Naive thymus-derived CD4-positive, alpha-beta T cell (primary cell): ENCODE data around the gene CYP11A1. TPM values are rescaled to one million over a fixed set of nuclear protein-coding genes. Genes with fewer than 3 reads are reported as not detected.

Experiments used
- ATAC-seq: fragments of 150-1000 bp; cut with Tn5 transposase; 2 replicates; pipeline ENCODE4 v1.10.0; 2021; ENCODE audit warnings: mild to moderate bottlenecking, moderate library complexity
- CTCF ChIA-PET: fragments of 350-600 bp; sonication (Branson Sonifier 250); formaldehyde crosslinking; loops from one replicate; lab custom pipeline; 2021; ENCODE audit warnings: antibody characterized with exemption; lab: Charles Lee
- POLR2A ChIA-PET: fragments of 350-600 bp; sonication (Branson Sonifier 250); formaldehyde crosslinking; loops from one replicate; lab custom pipeline; 2021; ENCODE audit warnings: antibody characterized with exemption, inconsistent platforms; lab: Charles Lee
- DNase-seq, 9 donors: peaks; one replicate each; pipeline versions ENCODE4 v3.0.0 to v3.0.0-alpha.2; 2020 to 2022; ENCODE audit warnings: mixed read lengths in 1 of 9
- H3K27ac ChIP-seq: one replicate; pipeline ENCODE4 v1.7.0; 2013; ENCODE audit warnings: mild to moderate bottlenecking, low read depth, low read length, moderate library complexity
- H3K27me3 ChIP-seq, 2 donors: one replicate each; pipeline ENCODE4 v1.7.0; 2013; ENCODE audit warnings: low read length in 2 of 2, mild to moderate bottlenecking in 2 of 2, moderate library complexity in 2 of 2; ENCODE audit not compliant: control insufficient read depth in 2 of 2, insufficient read depth in 2 of 2
- H3K36me3 ChIP-seq, 3 experiments: 1 replicate in 2 of 3; 2 replicates in 1 of 3; pipeline ENCODE4 v1.7.0; 2013; ENCODE audit warnings: low read length in 3 of 3, mild to moderate bottlenecking in 3 of 3, moderate library complexity in 1 of 3; ENCODE audit not compliant: insufficient read depth in 3 of 3, control insufficient read depth in 2 of 3
- H3K4me1 ChIP-seq, 2 donors: one replicate each; pipeline ENCODE4 v1.7.0; 2013; ENCODE audit warnings: low read length in 2 of 2, mild to moderate bottlenecking in 2 of 2, moderate library complexity in 1 of 2; ENCODE audit not compliant: control insufficient read depth in 2 of 2, insufficient read depth in 2 of 2
- H3K4me3 ChIP-seq: 2 replicates; pipeline ENCODE4 v1.7.0; 2013; ENCODE audit warnings: mild to moderate bottlenecking, low read length
- H3K9me3 ChIP-seq, 3 experiments: 1 replicate in 2 of 3; 2 replicates in 1 of 3; pipeline ENCODE4 v1.7.0; 2013; ENCODE audit warnings: low read length in 3 of 3; ENCODE audit not compliant: control insufficient read depth in 2 of 3
- H3K27ac Mint-ChIP-seq, 9 donors: one replicate each; pipeline ENCODE4 v1.8.0; 2020 to 2022; ENCODE audit warnings: mixed read lengths in 9 of 9, mild to moderate bottlenecking in 8 of 9, moderate library complexity in 5 of 9, inconsistent platforms in 2 of 9
- H3K27me3 Mint-ChIP-seq, 5 donors: one replicate each; pipeline ENCODE4 v1.8.0; 2021 to 2022; ENCODE audit warnings: mixed read lengths in 5 of 5, mild to moderate bottlenecking in 1 of 5
- H3K36me3 Mint-ChIP-seq, 5 donors: one replicate each; pipeline ENCODE4 v1.8.0; 2020 to 2022; ENCODE audit warnings: mixed read lengths in 5 of 5, mild to moderate bottlenecking in 3 of 5, inconsistent platforms in 1 of 5
- H3K4me1 Mint-ChIP-seq, 7 donors: one replicate each; pipeline ENCODE4 v1.8.0; 2020 to 2022; ENCODE audit warnings: mixed read lengths in 7 of 7, mild to moderate bottlenecking in 3 of 7, inconsistent platforms in 1 of 7
- H3K4me3 Mint-ChIP-seq, 10 donors: one replicate each; pipeline ENCODE4 v1.8.0; 2020 to 2022; ENCODE audit warnings: mild to moderate bottlenecking in 10 of 10, mixed read lengths in 10 of 10, moderate library complexity in 6 of 10, inconsistent platforms in 2 of 10
- H3K9me3 Mint-ChIP-seq, 11 donors: one replicate each; pipeline ENCODE4 v1.8.0; 2020 to 2022; ENCODE audit warnings: mixed read lengths in 11 of 11, mild to moderate bottlenecking in 4 of 11, inconsistent platforms in 1 of 11, moderate library complexity in 1 of 11
- intact Hi-C, 2 donors: fragments of 100-400 bp; cut with micrococcal nuclease; formaldehyde crosslinking; loops; one replicate each; pipeline ENCODE4 v1.15.1; 2023
- polyA plus RNA-seq, 2 donors: library from polyadenylated mRNA; unstranded; fragments of 300-500 nt; fragmentation: Illumina TruSeq; gene quantifications; one replicate each; pipeline ENCODE4 v1.2.3, GENCODE V29; 2021
- total RNA-seq, 6 experiments: library from RNA in 5 of 6; stranded (reverse) in 5 of 6; gene quantifications; 1 replicate in 5 of 6; 2 replicates in 1 of 6; pipeline ENCODE4 v1.2.3 and lab custom pipeline; 2021 to 2026

Gene CYP11A1
- total and polyA plus RNA-seq, 7 experiments from 2014 or later = 0.58 to 1.0 TPM; not detected in 5

- no peak overlapping the region for H3K4me3 ChIP-seq
- ATAC-seq = no peak
- intact Hi-C loops = no loop called here
- Mint-ChIP-seq H3K4me1 (peaks cover 0 to 6% (median 0%) of the 10 kb centered on the region in 7 donors), H3K36me3 (peaks cover 0 to 5% (median 0%) of the 10 kb centered on the region in 5 donors), H3K27ac (no peak overlapping the region), H3K4me3 (no peak overlapping the region), H3K27me3 (peaks cover 6 to 22% (median 9%) of the 10 kb centered on the region in 5 donors), H3K9me3 (peaks cover 0 to 19% (median 2%) of the 10 kb centered on the region in 11 donors)
- no peaks in the 10 kb centered on the region for H3K4me1 ChIP-seq
- no peak overlapping the region for H3K27ac ChIP-seq
- no peak for DNase-seq
- H3K36me3 ChIP-seq = no peaks in the 10 kb centered on the region
- CTCF ChIA-PET = no interaction called here
- no peaks in the 10 kb centered on the region for H3K27me3 ChIP-seq
- POLR2A ChIA-PET = no interaction called here
- peaks cover 0 to 7% (median 0%) of the 10 kb centered on the region in 3 experiments for H3K9me3 ChIP-seq
Observed at GRCh38 chr15:74349241-74349778, 18.1 kb downstream of the CYP11A1 start.

- H3K27ac ChIP-seq = no peak overlapping the region
- POLR2A ChIA-PET = no interaction called here
Observed at GRCh38 chr15:74347757-74348250, 19.6 kb downstream of the CYP11A1 start.

GRCh38 chr15:74345051-74345450 lies 22.4 kb downstream of the CYP11A1 start:
- Mint-ChIP-seq H3K9me3 (no peaks in the 10 kb centered on the region), H3K36me3 (peaks cover 0 to 4% (median 0%) of the 10 kb centered on the region in 5 donors), H3K27ac (no peak overlapping the region), H3K4me3 (no peak overlapping the region), H3K27me3 (peaks cover 0 to 7% (median 5%) of the 10 kb centered on the region in 5 donors), H3K4me1 (peaks cover 0 to 6% (median 0%) of the 10 kb centered on the region in 7 donors)
- H3K4me3 ChIP-seq = no peak overlapping the region
- ChIA-PET POLR2A (no interaction called here), CTCF (no interaction called here)
- ATAC-seq (no peak), DNase-seq (no peak)
- H3K36me3 ChIP-seq = no peaks in the 10 kb centered on the region
- H3K4me1 ChIP-seq = no peaks in the 10 kb centered on the region
- intact Hi-C loops = no loop called here
- H3K27ac ChIP-seq = no peak overlapping the region
- H3K27me3 ChIP-seq = no peaks in the 10 kb centered on the region
- H3K9me3 ChIP-seq = no peaks in the 10 kb centered on the region

More at GRCh38 chr15:74347757-74348250, 19.6 kb downstream of the CYP11A1 start:
- H3K27me3 ChIP-seq = no peaks in the 10 kb centered on the region
- Mint-ChIP-seq H3K4me3 (no peak overlapping the region), H3K4me1 (peaks cover 0 to 6% (median 0%) of the 10 kb centered on the region in 7 donors), H3K27me3 (peaks cover 4 to 15% (median 7%) of the 10 kb centered on the region in 5 donors), H3K27ac (no peak overlapping the region), H3K9me3 (peaks cover 0 to 4% (median 0%) of the 10 kb centered on the region in 11 donors), H3K36me3 (peaks cover 0 to 4% (median 0%) of the 10 kb centered on the region in 5 donors)
- no peaks in the 10 kb centered on the region for H3K4me1 ChIP-seq
- no peaks in the 10 kb centered on the region for H3K36me3 ChIP-seq
- CTCF ChIA-PET = no interaction called here
- no peak overlapping the region for H3K4me3 ChIP-seq
- DNase-seq (no peak), ATAC-seq (no peak)
- intact Hi-C loops = no loop called here
- no peaks in the 10 kb centered on the region for H3K9me3 ChIP-seq

GRCh38 chr15:74343797-74344127 lies 23.7 kb downstream of the CYP11A1 start:
- Histone ChIP-seq H3K27ac (no peak overlapping the region), H3K9me3 (no peaks in the 10 kb centered on the region), H3K36me3 (no peaks in the 10 kb centered on the region), H3K4me1 (no peaks in the 10 kb centered on the region), H3K27me3 (no peaks in the 10 kb centered on the region), H3K4me3 (no peak overlapping the region)
- ChIA-PET CTCF (no interaction called here), POLR2A (no interaction called here)
- H3K9me3 Mint-ChIP-seq = no peaks in the 10 kb centered on the region
- DNase-seq = no peak
- H3K27me3 Mint-ChIP-seq = peaks cover 0 to 7% (median 3%) of the 10 kb centered on the region in 5 donors
- no peak overlapping the region for H3K27ac Mint-ChIP-seq
- no peak overlapping the region for H3K4me3 Mint-ChIP-seq
- ATAC-seq = no peak
- peaks cover 0 to 4% (median 0%) of the 10 kb centered on the region in 5 donors for H3K36me3 Mint-ChIP-seq
- H3K4me1 Mint-ChIP-seq = peaks cover 0 to 6% (median 0%) of the 10 kb centered on the region in 7 donors
- intact Hi-C loops = no loop called here

- Mint-ChIP-seq H3K4me1 (peaks cover 0 to 6% (median 0%) of the 10 kb centered on the region in 7 donors), H3K4me3 (no peak overlapping the region), H3K27me3 (peaks cover 0 to 7% (median 3%) of the 10 kb centered on the region in 5 donors), H3K9me3 (no peaks in the 10 kb centered on the region), H3K36me3 (peaks cover 0 to 4% (median 0%) of the 10 kb centered on the region in 5 donors), H3K27ac (peak overlapping the region in 1 of 9 donors; percentile 15)
- CTCF ChIA-PET = no interaction called here
- H3K9me3 ChIP-seq = no peaks in the 10 kb centered on the region
- H3K27ac ChIP-seq = no peak overlapping the region
- H3K4me3 ChIP-seq = no peak overlapping the region
- no peaks in the 10 kb centered on the region for H3K27me3 ChIP-seq
- DNase-seq (no peak), ATAC-seq (peak; percentile 63)
- H3K4me1 ChIP-seq = no peaks in the 10 kb centered on the region
- no peaks in the 10 kb centered on the region for H3K36me3 ChIP-seq
- POLR2A ChIA-PET = no interaction called here
- intact Hi-C loops = no loop called here
Observed at GRCh38 chr15:74343127-74343796, 24.2 kb downstream of the CYP11A1 start.

GRCh38 chr15:74340150-74340549 lies 27.3 kb downstream of the CYP11A1 start:
- no peak overlapping the region for H3K4me3 ChIP-seq
- no peaks in the 10 kb centered on the region for H3K9me3 ChIP-seq
- no peaks in the 10 kb centered on the region for H3K4me1 ChIP-seq
- intact Hi-C loops = no loop called here
- Mint-ChIP-seq H3K27ac (no peak overlapping the region), H3K36me3 (no peaks in the 10 kb centered on the region), H3K4me3 (no peak overlapping the region), H3K27me3 (no peaks in the 10 kb centered on the region), H3K9me3 (no peaks in the 10 kb centered on the region), H3K4me1 (no peaks in the 10 kb centered on the region)
- CTCF ChIA-PET = no interaction called here
- H3K27ac ChIP-seq = no peak overlapping the region
- DNase-seq (no peak), ATAC-seq (peak; percentile 60)
- no peaks in the 10 kb centered on the region for H3K36me3 ChIP-seq
- H3K27me3 ChIP-seq = no peaks in the 10 kb centered on the region
- POLR2A ChIA-PET = no interaction called here
